Measurements from ENCODE around the gene ZNF345. TPM values are rescaled to one million over a fixed set of nuclear protein-coding genes. Genes with fewer than 3 reads are reported as not detected.
A peak's percentile ranks its signal among the peaks of the same experiment; 100 is the strongest.

ZNF345 gene
- total RNA-seq, 1 donor from 2014 or later = 6.3 TPM

DNA sequence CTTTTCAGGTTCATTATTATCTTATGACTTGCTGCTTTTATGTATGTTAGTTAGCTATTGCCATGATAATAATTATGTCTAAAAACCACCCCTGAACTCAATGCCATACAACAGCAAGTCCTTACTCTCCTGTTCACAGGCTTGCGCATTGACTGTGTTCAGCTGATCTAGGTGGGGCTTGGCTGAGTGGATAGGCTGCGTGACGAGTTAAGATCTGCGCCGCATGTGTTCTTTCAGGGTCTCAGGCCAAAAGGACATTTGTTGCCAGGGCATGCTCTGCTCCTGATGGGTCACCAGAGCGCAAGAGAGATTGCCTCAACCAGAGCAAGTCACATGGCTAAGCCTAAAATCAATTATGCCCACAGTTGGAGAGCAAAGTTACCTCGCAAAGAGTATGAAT lies 66.3 kb downstream of the ZNF345 start:
- DNase-seq (ENCODE audit: low read depth in 2 of 2) = peak; percentile 21 to 55

DNA sequence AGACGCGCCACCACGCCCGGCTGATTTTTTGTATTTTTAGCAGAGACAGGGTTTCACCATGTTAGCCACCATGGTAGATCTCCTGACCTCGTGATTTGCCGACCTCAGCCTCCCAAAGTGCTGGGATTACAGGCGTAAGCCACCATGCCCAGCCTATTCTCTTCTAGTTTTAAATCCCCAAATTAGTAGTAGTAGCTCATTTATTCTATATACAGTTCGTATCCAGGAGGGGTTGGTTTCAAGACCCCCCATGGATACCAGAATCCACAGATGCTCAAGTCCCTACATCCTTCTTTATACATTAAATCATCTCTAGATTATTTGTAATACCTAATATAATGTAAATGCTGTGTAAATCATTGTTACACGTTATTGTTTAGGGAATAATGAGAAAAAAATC lies 67.4 kb downstream of the ZNF345 start:
- no peak for DNase-seq (ENCODE audit: low read depth in 2 of 2)

Other genes starting within 250 kb of the ZNF345 start
- gene ZNF382, start 245.6 kb upstream of the ZNF345 start, total RNA-seq = 2.2 and 4.6 TPM in 2 replicates
- 5.2 and 9.1 TPM in 2 replicates for gene ZNF461, start 184.0 kb upstream of the ZNF345 start, total RNA-seq
- gene ZNF567, start 163.3 kb upstream of the ZNF345 start, total RNA-seq = 3.7 and 5.0 TPM in 2 replicates
- gene ZNF850, start 78.1 kb upstream of the ZNF345 start, total RNA-seq = 2.4 and 3.0 TPM in 2 replicates
- gene ZNF790, start 12.5 kb upstream of the ZNF345 start, total RNA-seq = 5.7 and 10.5 TPM in 2 replicates
- gene ZNF829, start 65.4 kb downstream of the ZNF345 start, total RNA-seq = 1.1 and 1.4 TPM in 2 replicates
- gene ZNF568, start 65.5 kb downstream of the ZNF345 start, total RNA-seq = 7.8 and 12.1 TPM in 2 replicates
- gene ZNF420, start 227.6 kb downstream of the ZNF345 start, total RNA-seq = 5.7 and 11.3 TPM in 2 replicates